OCI-LY7 (cell line): ENCODE results near the gene RPS14. TPM values are rescaled to one million over a fixed set of nuclear protein-coding genes. Genes with fewer than 3 reads are reported as not detected.

Experiments
- BruUV-seq: library from RNA; stranded (reverse); fragments of 400-500 nt; replicated peaks from 2 replicates; lab custom pipeline; 2021; lab: Mats Ljungman, UMichigan
- CTCF ChIA-PET: fragments of 300-600 bp; sonication (Branson Sonifier 250); formaldehyde crosslinking; loops from one replicate; lab custom pipeline; 2022; ENCODE audit warnings: antibody characterized with exemption; ENCODE audit not compliant: unreplicated experiment; lab: Charles Lee
- POLR2A ChIA-PET: fragments of 300-600 bp; sonication (Branson Sonifier 250); formaldehyde crosslinking; loops from one replicate; lab custom pipeline; 2022; ENCODE audit warnings: antibody characterized with exemption; lab: Charles Lee
- DNase-seq: peaks from one replicate; pipeline ENCODE4 v3.0.0-alpha.2; 2015; ENCODE audit warnings: low spot score
- H2AFZ ChIP-seq: fragments of 200-600 bp; sonication (generic), shearing (Covaris generic); 2 replicates; pipeline ENCODE4 v1.6.1; 2014; ENCODE audit warnings: mild to moderate bottlenecking, antibody characterized with exemption, low read length, moderate library complexity
- H3K27ac ChIP-seq: fragments of 200-600 bp; sonication (generic); 2 replicates; pipeline ENCODE4 v1.5.1; 2014; ENCODE audit warnings: mixed run types, low read depth, mild to moderate bottlenecking, moderate library complexity, low read length, inconsistent platforms; ENCODE audit not compliant: poor library complexity, severe bottlenecking
- H3K36me3 ChIP-seq: fragments of 200-600 bp; sonication (generic); 2 replicates; pipeline ENCODE4 v1.6.1; 2014; ENCODE audit warnings: mild to moderate bottlenecking, antibody characterized with exemption, low read length, moderate library complexity, mixed read lengths; ENCODE audit not compliant: insufficient read depth
- H3K4me1 ChIP-seq: fragments of 200-600 bp; sonication (generic); 2 replicates; pipeline ENCODE4 v1.5.1; 2014; ENCODE audit warnings: mild to moderate bottlenecking, low read length; ENCODE audit not compliant: insufficient read depth, poor library complexity, severe bottlenecking
- H3K4me2 ChIP-seq: fragments of 200-600 bp; sonication (generic); 2 replicates; pipeline ENCODE4 v1.6.1; 2014; ENCODE audit warnings: mild to moderate bottlenecking, low read length
- H3K4me3 ChIP-seq: fragments of 200-600 bp; sonication (generic); 2 replicates; pipeline ENCODE4 v1.5.1; 2014; ENCODE audit warnings: mild to moderate bottlenecking, low read depth, low read length; ENCODE audit not compliant: poor library complexity, severe bottlenecking
- H3K79me2 ChIP-seq: fragments of 200-600 bp; sonication (generic); 2 replicates; pipeline ENCODE4 v1.6.1; 2016; ENCODE audit warnings: low read depth, mild to moderate bottlenecking, low read length, moderate library complexity, mixed read lengths; ENCODE audit not compliant: insufficient read depth
- H3K9me2 ChIP-seq: fragments of 200-600 bp; sonication (generic); 2 replicates; pipeline ENCODE4 v1.6.1; 2016; ENCODE audit warnings: mild to moderate bottlenecking, low read length, mixed read lengths; ENCODE audit not compliant: insufficient read depth
- H3K9me3 ChIP-seq: fragments of 200-600 bp; sonication (generic); 2 replicates; pipeline ENCODE4 v1.6.1; 2014; ENCODE audit warnings: mild to moderate bottlenecking, mixed run types, low read length, mixed read lengths
- H4K20me1 ChIP-seq: fragments of 200-600 bp; sonication (generic); 2 replicates; pipeline ENCODE4 v1.6.1; 2014; ENCODE audit warnings: mild to moderate bottlenecking, antibody characterized with exemption, low read length, moderate library complexity, mixed read lengths; ENCODE audit not compliant: insufficient read depth
- EZH2phosphoT487 ChIP-seq: fragments of 200-600 bp; sonication (generic); IDR thresholded peaks from 2 replicates; pipeline ENCODE4 v1.6.1; 2018; ENCODE audit warnings: low read depth, borderline replicate concordance, mild to moderate bottlenecking, mixed run types, antibody characterized with exemption, low read length, moderate library complexity, mixed read lengths
- intact Hi-C: fragments of 100-400 bp; cut with micrococcal nuclease; formaldehyde crosslinking; loops from one replicate; pipeline ENCODE4 v1.10.0; 2022; ENCODE audit not compliant: unreplicated experiment
- total RNA-seq, 2 experiments: library from RNA; depleted of rRNA in 1 of 2; stranded (reverse); fragments of >200 nt in 1 of 2; shearing (Covaris generic) in 1 of 2; gene quantifications; 2 replicates each; pipeline ENCODE4 v1.2.3, GENCODE V29; 2014 to 2022
- TF ChIP-seq, protein P1 (sequence below): fragments of 200-600 bp; sonication (generic); conservative IDR thresholded peaks from 2 replicates; pipeline ENCODE4 v1.5.1; 2014; ENCODE audit warnings: mild to moderate bottlenecking, antibody characterized with exemption, low read length, moderate library complexity, mixed read lengths

Gene RPS14
- total RNA-seq, 2 experiments from 2014 or later, result 2,281 to 2,304 TPM

- no peak overlapping the region for H3K27ac ChIP-seq
- no TSS peak for BruUV-seq
- H3K79me2 ChIP-seq, result peaks cover 21% of the 10 kb centered on the region
- no peak overlapping the region for H2AFZ ChIP-seq
- H3K9me2 ChIP-seq, result no peaks in the 10 kb centered on the region
- no peak overlapping the region for H3K4me3 ChIP-seq
- ChIA-PET POLR2A (interaction anchor here (0.7 to 4.2 kb wide), 2 partner anchors 10 to 397 kb away, joined by 3 to 19 read pairs; partner anchors contain the start of gene CD74), CTCF (no interaction called here)
- no peaks in the 10 kb centered on the region for H3K9me3 ChIP-seq
- H3K36me3 ChIP-seq, result peaks cover 99% of the 10 kb centered on the region
- no peak for TF ChIP-seq EZH2phosphoT487
- TF ChIP-seq, protein P1, sequence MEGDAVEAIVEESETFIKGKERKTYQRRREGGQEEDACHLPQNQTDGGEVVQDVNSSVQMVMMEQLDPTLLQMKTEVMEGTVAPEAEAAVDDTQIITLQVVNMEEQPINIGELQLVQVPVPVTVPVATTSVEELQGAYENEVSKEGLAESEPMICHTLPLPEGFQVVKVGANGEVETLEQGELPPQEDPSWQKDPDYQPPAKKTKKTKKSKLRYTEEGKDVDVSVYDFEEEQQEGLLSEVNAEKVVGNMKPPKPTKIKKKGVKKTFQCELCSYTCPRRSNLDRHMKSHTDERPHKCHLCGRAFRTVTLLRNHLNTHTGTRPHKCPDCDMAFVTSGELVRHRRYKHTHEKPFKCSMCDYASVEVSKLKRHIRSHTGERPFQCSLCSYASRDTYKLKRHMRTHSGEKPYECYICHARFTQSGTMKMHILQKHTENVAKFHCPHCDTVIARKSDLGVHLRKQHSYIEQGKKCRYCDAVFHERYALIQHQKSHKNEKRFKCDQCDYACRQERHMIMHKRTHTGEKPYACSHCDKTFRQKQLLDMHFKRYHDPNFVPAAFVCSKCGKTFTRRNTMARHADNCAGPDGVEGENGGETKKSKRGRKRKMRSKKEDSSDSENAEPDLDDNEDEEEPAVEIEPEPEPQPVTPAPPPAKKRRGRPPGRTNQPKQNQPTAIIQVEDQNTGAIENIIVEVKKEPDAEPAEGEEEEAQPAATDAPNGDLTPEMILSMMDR, result no peak
- no peak for DNase-seq
- H3K4me1 ChIP-seq, result peaks cover 57% of the 10 kb centered on the region
- intact Hi-C loops, result no loop called here
- H3K4me2 ChIP-seq, result no peak overlapping the region
- peaks cover 15% of the 10 kb centered on the region for H4K20me1 ChIP-seq
These were observed 46.6 kb downstream of the RPS14 start for GRCh38 chr5:150402901-150403342.

DNA sequence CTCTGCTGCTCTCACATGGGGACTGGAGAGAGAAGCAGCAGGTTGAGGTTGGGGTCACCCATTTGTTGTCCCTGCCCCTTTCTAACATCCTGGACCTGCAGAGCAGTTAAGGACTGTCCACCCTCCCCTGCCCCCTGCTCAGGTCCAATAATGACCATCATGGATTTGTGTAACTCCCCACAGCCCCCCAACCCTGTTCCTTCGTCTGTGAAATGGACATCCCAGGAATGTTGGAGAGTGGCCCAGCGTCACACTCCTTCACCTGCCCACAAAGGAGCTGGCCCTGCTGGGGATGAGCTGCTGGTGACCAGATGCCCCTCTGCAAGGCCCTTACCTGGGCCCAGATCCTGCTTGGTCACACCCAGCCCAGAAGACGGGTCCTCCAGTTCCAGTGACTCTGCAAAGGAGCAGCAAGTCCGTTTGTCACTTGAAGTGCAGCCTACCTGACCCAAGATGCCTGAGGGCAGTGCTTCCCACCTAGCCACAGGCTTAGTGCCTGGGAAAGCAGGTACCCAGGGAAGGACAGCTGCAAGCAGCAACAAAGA lies 47.2 kb downstream of the RPS14 start:
- no peak overlapping the region for H2AFZ ChIP-seq
- H3K4me2 ChIP-seq, result no peak overlapping the region
- DNase-seq, result no peak
- intact Hi-C loops, result no loop called here
- TF ChIP-seq EZH2phosphoT487, result no peak
- TF ChIP-seq, protein P1, result no peak
- H4K20me1 ChIP-seq, result peaks cover 9% of the 10 kb centered on the region
- ChIA-PET CTCF (no interaction called here), POLR2A (interaction anchor here (4.2 kb wide), 1 partner anchor 10 kb away, joined by 19 read pairs; the partner anchor contains the start of gene CD74)
- no TSS peak for BruUV-seq
- no peak overlapping the region for H3K4me3 ChIP-seq
- peaks cover 50% of the 10 kb centered on the region for H3K4me1 ChIP-seq
- H3K36me3 ChIP-seq, result peaks cover 99% of the 10 kb centered on the region
- H3K27ac ChIP-seq, result peak overlapping the region; percentile 36
- no peaks in the 10 kb centered on the region for H3K9me2 ChIP-seq
- H3K9me3 ChIP-seq, result no peaks in the 10 kb centered on the region
- H3K79me2 ChIP-seq, result peaks cover 15% of the 10 kb centered on the region; the same call in 1 of the 2 replicates
